Activated naive CD8-positive, alpha-beta T cell treated with anti-CD3 and anti-CD28 coated beads for 36 hours (primary cell): ENCODE results near the gene CST7. TPM values are rescaled to one million over a fixed set of nuclear protein-coding genes. Genes with fewer than 3 reads are reported as not detected.

ENCODE experiments used
- DNase-seq: peaks from one replicate; pipeline ENCODE4 v3.0.0; 2021
- H3K27ac Mint-ChIP-seq: one replicate; pipeline ENCODE4 v1.8.0; 2022; ENCODE audit warnings: mild to moderate bottlenecking, moderate library complexity, mixed read lengths
- H3K27me3 Mint-ChIP-seq: one replicate; pipeline ENCODE4 v1.8.0; 2022; ENCODE audit warnings: mild to moderate bottlenecking, mixed read lengths
- H3K36me3 Mint-ChIP-seq: one replicate; pipeline ENCODE4 v1.8.0; 2021; ENCODE audit warnings: mild to moderate bottlenecking, mixed read lengths
- H3K4me1 Mint-ChIP-seq: one replicate; pipeline ENCODE4 v1.8.0; 2021; ENCODE audit warnings: mixed read lengths
- H3K4me3 Mint-ChIP-seq: one replicate; pipeline ENCODE4 v1.8.0; 2022; ENCODE audit warnings: mild to moderate bottlenecking, moderate library complexity, mixed read lengths
- H3K9me3 Mint-ChIP-seq: one replicate; pipeline ENCODE4 v1.8.0; 2022; ENCODE audit warnings: mixed read lengths
- total RNA-seq, 2 experiments: library from RNA; stranded (reverse); gene quantifications; one replicate each; pipeline ENCODE4 v1.2.3, GENCODE V29; 2021

The CST7 gene
- total RNA-seq, 2 experiments from 2014 or later: 41.5 to 44.7 TPM

GRCh38 chr20:24963672-24964505 is 14.8 kb downstream of the CST7 start:
- Mint-ChIP-seq H3K9me3 (no peaks in the 10 kb centered on the region), H3K4me3 (no peak overlapping the region), H3K27ac (peak overlapping the region; percentile 63), H3K27me3 (no peaks in the 10 kb centered on the region), H3K4me1 (peaks cover 23% of the 10 kb centered on the region), H3K36me3 (peaks cover 34% of the 10 kb centered on the region)
- DNase-seq: no peak

- no peak for DNase-seq
- peaks cover 34% of the 10 kb centered on the region for H3K36me3 Mint-ChIP-seq
- no peak overlapping the region for H3K4me3 Mint-ChIP-seq
- H3K27ac Mint-ChIP-seq: peak overlapping the region; percentile 63
- no peaks in the 10 kb centered on the region for H3K9me3 Mint-ChIP-seq
- peaks cover 23% of the 10 kb centered on the region for H3K4me1 Mint-ChIP-seq
- no peaks in the 10 kb centered on the region for H3K27me3 Mint-ChIP-seq
Measured at GRCh38 chr20:24964506-24964840, 15.4 kb downstream of the CST7 start.

GRCh38 chr20:24965065-24965919 is 16.2 kb downstream of the CST7 start:
- no peak for DNase-seq
- peak overlapping the region; percentile 63 for H3K27ac Mint-ChIP-seq
- H3K4me1 Mint-ChIP-seq: peaks cover 23% of the 10 kb centered on the region
- H3K36me3 Mint-ChIP-seq: peaks cover 39% of the 10 kb centered on the region
- H3K9me3 Mint-ChIP-seq: no peaks in the 10 kb centered on the region
- no peaks in the 10 kb centered on the region for H3K27me3 Mint-ChIP-seq
- H3K4me3 Mint-ChIP-seq: no peak overlapping the region

- no peaks in the 10 kb centered on the region for H3K9me3 Mint-ChIP-seq
- no peaks in the 10 kb centered on the region for H3K27me3 Mint-ChIP-seq
- DNase-seq: no peak
- H3K36me3 Mint-ChIP-seq: peaks cover 44% of the 10 kb centered on the region
- H3K4me3 Mint-ChIP-seq: no peak overlapping the region
- no peak overlapping the region for H3K27ac Mint-ChIP-seq
- peaks cover 19% of the 10 kb centered on the region for H3K4me1 Mint-ChIP-seq
Measured at GRCh38 chr20:24966317-24967012, 17.4 kb downstream of the CST7 start.

GRCh38 chr20:24968278-24968800 is 19.3 kb downstream of the CST7 start:
- Mint-ChIP-seq H3K27me3 (no peaks in the 10 kb centered on the region), H3K9me3 (no peaks in the 10 kb centered on the region), H3K4me1 (peaks cover 16% of the 10 kb centered on the region), H3K36me3 (peaks cover 38% of the 10 kb centered on the region), H3K4me3 (no peak overlapping the region), H3K27ac (no peak overlapping the region)
- DNase-seq: no peak

- Mint-ChIP-seq H3K4me3 (no peak overlapping the region), H3K36me3 (peaks cover 45% of the 10 kb centered on the region), H3K27me3 (no peaks in the 10 kb centered on the region), H3K4me1 (peaks cover 13% of the 10 kb centered on the region), H3K27ac (no peak overlapping the region), H3K9me3 (no peaks in the 10 kb centered on the region)
- DNase-seq: no peak
Measured at GRCh38 chr20:24969186-24970029, 20.3 kb downstream of the CST7 start.

GRCh38 chr20:24970030-24970553 is 21.0 kb downstream of the CST7 start:
- no peak for DNase-seq
- Mint-ChIP-seq H3K27me3 (no peaks in the 10 kb centered on the region), H3K36me3 (peaks cover 48% of the 10 kb centered on the region), H3K4me3 (no peak overlapping the region), H3K27ac (no peak overlapping the region), H3K4me1 (peaks cover 6% of the 10 kb centered on the region), H3K9me3 (no peaks in the 10 kb centered on the region)

- no peak overlapping the region for H3K4me3 Mint-ChIP-seq
- no peak overlapping the region for H3K27ac Mint-ChIP-seq
- H3K9me3 Mint-ChIP-seq: peaks cover 4% of the 10 kb centered on the region
Measured at GRCh38 chr20:24970754-24971153, 21.7 kb downstream of the CST7 start.

GRCh38 chr20:24971376-24972101 is 22.5 kb downstream of the CST7 start:
- H3K9me3 Mint-ChIP-seq: peaks cover 7% of the 10 kb centered on the region
- no peak overlapping the region for H3K4me3 Mint-ChIP-seq
- H3K36me3 Mint-ChIP-seq: peaks cover 48% of the 10 kb centered on the region

More at GRCh38 chr20:24970754-24971153, 21.7 kb downstream of the CST7 start:
- DNase-seq: no peak
- Mint-ChIP-seq H3K36me3 (peaks cover 47% of the 10 kb centered on the region), H3K4me1 (no peaks in the 10 kb centered on the region), H3K27me3 (no peaks in the 10 kb centered on the region)

GRCh38 chr20:24972341-24972740 is 23.3 kb downstream of the CST7 start:
- no peak overlapping the region for H3K27ac Mint-ChIP-seq
- no peaks in the 10 kb centered on the region for H3K4me1 Mint-ChIP-seq
- H3K4me3 Mint-ChIP-seq: no peak overlapping the region
- peaks cover 54% of the 10 kb centered on the region for H3K36me3 Mint-ChIP-seq
- H3K9me3 Mint-ChIP-seq: peaks cover 10% of the 10 kb centered on the region
- DNase-seq: no peak
- H3K27me3 Mint-ChIP-seq: no peaks in the 10 kb centered on the region

More at GRCh38 chr20:24971376-24972101, 22.5 kb downstream of the CST7 start:
- no peak for DNase-seq
- H3K27me3 Mint-ChIP-seq: no peaks in the 10 kb centered on the region
- H3K4me1 Mint-ChIP-seq: no peaks in the 10 kb centered on the region
- H3K27ac Mint-ChIP-seq: no peak overlapping the region

- peaks cover 16% of the 10 kb centered on the region for H3K9me3 Mint-ChIP-seq
- no peaks in the 10 kb centered on the region for H3K27me3 Mint-ChIP-seq
- H3K4me1 Mint-ChIP-seq: peaks cover 15% of the 10 kb centered on the region
- no peak overlapping the region for H3K27ac Mint-ChIP-seq
- no peak for DNase-seq
- no peak overlapping the region for H3K4me3 Mint-ChIP-seq
- H3K36me3 Mint-ChIP-seq: peaks cover 81% of the 10 kb centered on the region
Measured at GRCh38 chr20:24977336-24977735, 28.3 kb downstream of the CST7 start.

- DNase-seq: no peak
- Mint-ChIP-seq H3K36me3 (peaks cover 84% of the 10 kb centered on the region), H3K27ac (no peak overlapping the region), H3K9me3 (peaks cover 16% of the 10 kb centered on the region), H3K4me3 (no peak overlapping the region), H3K4me1 (peaks cover 18% of the 10 kb centered on the region), H3K27me3 (no peaks in the 10 kb centered on the region)
Measured at GRCh38 chr20:24977797-24978196, 28.7 kb downstream of the CST7 start.

- Mint-ChIP-seq H3K4me1 (peaks cover 19% of the 10 kb centered on the region), H3K27me3 (no peaks in the 10 kb centered on the region), H3K27ac (no peak overlapping the region), H3K4me3 (no peak overlapping the region), H3K36me3 (peaks cover 86% of the 10 kb centered on the region), H3K9me3 (peaks cover 16% of the 10 kb centered on the region)
- DNase-seq: no peak
Measured at GRCh38 chr20:24978513-24978912, 29.4 kb downstream of the CST7 start.
